Lower leg skin (tissue), 4 donors: ENCODE data around the gene HOXA9. TPM values are rescaled to one million over a fixed set of nuclear protein-coding genes. Genes with fewer than 3 reads are reported as not detected.

Experiments used
- DNase-seq, 2 donors: peaks; one replicate each; pipeline ENCODE4 v3.0.0-alpha.2; 2019; ENCODE audit warnings: low spot score in 2 of 2
- H3K4me3 ChIP-seq: fragments of 200-600 bp; sonication (generic); 2 replicates; pipeline ENCODE4 v1.5.1; 2017; ENCODE audit warnings: mild to moderate bottlenecking, low read depth; ENCODE audit not compliant: poor library complexity, severe bottlenecking
- CTCF ChIP-seq, 3 donors: fragments of 450-650 bp; IDR thresholded peaks; one replicate each; pipeline ENCODE4 v1.5.1; 2016; ENCODE audit warnings: antibody characterized with exemption in 3 of 3, mild to moderate bottlenecking in 3 of 3, moderate library complexity in 2 of 3
- POLR2A ChIP-seq, 2 donors: fragments of 450-650 bp; IDR thresholded peaks; one replicate each; pipeline ENCODE4 v1.6.1; 2016 to 2017; ENCODE audit warnings: antibody characterized with exemption in 2 of 2, mild to moderate bottlenecking in 1 of 2, moderate library complexity in 1 of 2
- WGBS, 2 donors: methylation state at CpG; one replicate each; pipeline ENCODE4 v1.1.5; 2018; 5-methylcytosine and 5-hydroxymethylcytosine counted together
- intact Hi-C: fragments of 100-400 bp; cut with DNase I; formaldehyde crosslinking; loops from one replicate; pipeline ENCODE4 v1.15.0; 2023; ENCODE audit warnings: low total_unique reads
- total RNA-seq, 4 donors: library from RNA; depleted of rRNA; stranded (reverse); fragments of >200 nt; gene quantifications; one replicate each; pipeline ENCODE4 v1.1.0, GENCODE V29; 2016

The HOXA9 gene
- total RNA-seq, 4 donors from 2014 or later: 43.1 to 50.1 (median 46.9) TPM

GRCh38 chr7:27117887-27118491 lies 47.3 kb downstream of the HOXA9 start:
- H3K4me3 ChIP-seq: no peak overlapping the region
- 74 to 81% methylated on average over 19 of the region's 19 CpGs for WGBS, 2 donors
- intact Hi-C loops: no loop called here
- TF ChIP-seq POLR2A (IDR thresholded peaks at IDR 0.05) (no peak), CTCF (IDR thresholded peaks at IDR 0.05) (no peak)
- peak in 1 of 2 donors; percentile 49 for DNase-seq

GRCh38 chr7:27116962-27117886 lies 48.1 kb downstream of the HOXA9 start:
- DNase-seq: no peak
- WGBS, 2 donors: 83 to 87% methylated on average over 12 of the region's 12 CpGs
- H3K4me3 ChIP-seq: no peak overlapping the region
- intact Hi-C loops: no loop called here
- TF ChIP-seq POLR2A (IDR thresholded peaks at IDR 0.05) (no peak), CTCF (IDR thresholded peaks at IDR 0.05) (no peak)

- intact Hi-C loops: no loop called here
- no peak for TF ChIP-seq POLR2A (IDR thresholded peaks at IDR 0.05)
- TF ChIP-seq CTCF (IDR thresholded peaks at IDR 0.05): no peak
- 79 to 83% methylated on average over 20 of the region's 20 CpGs for WGBS, 2 donors
- DNase-seq: no peak
- H3K4me3 ChIP-seq: no peak overlapping the region
Measured at GRCh38 chr7:27116031-27116961, 49.0 kb downstream of the HOXA9 start.

- H3K4me3 ChIP-seq: no peak overlapping the region
- no peak for DNase-seq
- no peak for TF ChIP-seq CTCF (IDR thresholded peaks at IDR 0.05)
- no peak for TF ChIP-seq POLR2A (IDR thresholded peaks at IDR 0.05)
- 78 to 85% methylated on average over 34 to 45 of the region's 45 CpGs for WGBS, 2 donors
- intact Hi-C loops: no loop called here
Measured at GRCh38 chr7:27115221-27116026, 49.9 kb downstream of the HOXA9 start.

GRCh38 chr7:27114881-27115220 lies 50.5 kb downstream of the HOXA9 start:
- TF ChIP-seq POLR2A (IDR thresholded peaks at IDR 0.05): no peak
- no peak for TF ChIP-seq CTCF (IDR thresholded peaks at IDR 0.05)
- intact Hi-C loops: no loop called here
- 78 to 81% methylated on average over 6 of the region's 6 CpGs for WGBS, 2 donors
- DNase-seq: no peak
- no peak overlapping the region for H3K4me3 ChIP-seq
